ENCODE data around the gene TMEM273. TPM values are rescaled to one million over a fixed set of nuclear protein-coding genes. Genes with fewer than 3 reads are reported as not detected.

The TMEM273 gene
- polyA plus RNA-seq, 1 of the 3 experiments (the other 2 are of a cell fraction), result not detected

DNA sequence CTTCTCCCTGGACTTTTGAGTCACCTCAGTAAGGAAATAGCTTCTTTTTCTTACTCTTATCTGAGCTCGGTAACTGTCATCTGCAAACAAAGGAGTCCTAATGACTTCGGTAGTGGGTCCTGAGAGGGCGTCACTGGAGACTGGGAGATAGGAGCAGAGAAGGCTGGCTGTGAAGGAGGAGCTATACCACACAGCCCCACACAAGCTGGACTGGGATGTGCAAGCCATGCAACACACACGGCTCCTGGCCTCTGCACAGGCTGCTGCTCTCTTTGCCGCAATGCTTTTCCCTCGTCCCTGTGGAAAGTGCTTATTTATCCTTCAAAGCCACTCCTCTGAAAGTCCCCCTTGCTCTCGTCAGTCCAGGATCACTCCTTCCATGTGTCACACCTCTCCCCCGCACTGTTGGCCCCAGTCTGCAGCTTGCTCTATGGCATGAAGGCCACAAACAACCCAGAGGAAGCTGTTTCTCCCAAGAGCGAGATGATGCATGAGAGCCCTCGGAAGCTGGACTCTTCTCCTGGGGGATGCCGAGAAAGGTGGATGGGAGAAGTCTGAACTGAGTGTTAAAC lies 14.9 kb downstream of the TMEM273 start:
- Histone ChIP-seq H3K4me2 (no peak overlapping the region), H4K20me1 (ENCODE audit: insufficient read depth) (no peaks in the 10 kb centered on the region), H3K9ac (no peak overlapping the region), H3K27ac (ENCODE audit: low read depth in 2 of 2, low read length in 1 of 2) (no peak overlapping the region), H3F3A (replicated peaks; ENCODE audit: insufficient read depth) (no peaks in the 10 kb centered on the region), H3K27me3 (ENCODE audit: insufficient read depth) (no peaks in the 10 kb centered on the region), H3K79me2 (ENCODE audit: insufficient read depth) (no peaks in the 10 kb centered on the region), H2AFZ (ENCODE audit: low read depth) (no peak overlapping the region), H3K4me3 (ENCODE audit: low read depth in 2 of 2, low read length in 1 of 2) (no peak overlapping the region), H3K4me1 (ENCODE audit: control insufficient read depth in 1 of 2, insufficient read depth in 2 of 2, low read depth in 1 of 2, low read length in 1 of 2) (no peaks in the 10 kb centered on the region; a peak in 1 of 4 replicates), H3K9me3 (no peaks in the 10 kb centered on the region), H3K36me3 (replicated peaks in 1 of 2; ENCODE audit: control insufficient read depth in 1 of 2, insufficient read depth in 2 of 2, low read length in 1 of 2) (no peaks in the 10 kb centered on the region), H3K9me2 (no peaks in the 10 kb centered on the region)
- CTCF ChIA-PET, result interaction anchor here (0.6 to 3.1 kb wide), 3 partner anchors 109 to 517 kb away, joined by 3 to 9 read pairs (median 5); no protein-coding TSS in a partner anchor
- no peak for DNase-seq
- POLR2A ChIA-PET, result no interaction called here
- TF ChIP-seq JUND (IDR thresholded peaks at IDR 0.05) (no peak), MAX (IDR thresholded peaks at IDR 0.05; ENCODE audit: low read depth) (no peak), RCOR1 (IDR thresholded peaks at IDR 0.05; ENCODE audit: low read length) (no peak), YY1 (IDR thresholded peaks at IDR 0.05; ENCODE audit: low read depth) (no peak), EP300 (IDR thresholded peaks at IDR 0.05; ENCODE audit: borderline replicate concordance in 1 of 2, low read depth in 1 of 2, low read length in 1 of 2) (no peak), USF2 (IDR thresholded peaks at IDR 0.05; ENCODE audit: borderline replicate concordance, low read depth, low read length) (no peak), USF1 (IDR thresholded peaks at IDR 0.05; ENCODE audit: borderline replicate concordance, low read depth) (no peak), ELF1 (IDR thresholded peaks at IDR 0.05) (no peak), FOXM1 (IDR thresholded peaks at IDR 0.05; ENCODE audit: low read depth) (no peak), MEF2A (IDR thresholded peaks at IDR 0.05; ENCODE audit: borderline replicate concordance, low read depth) (no peak), FOXJ3 (CRISPR knock-in tag; IDR thresholded peaks at IDR 0.05) (no peak), GABPA (IDR thresholded peaks at IDR 0.05; ENCODE audit: low read depth) (no peak), RAD21 (IDR thresholded peaks at IDR 0.05; ENCODE audit: low read length) (no peak), GATA2 (CRISPR knock-in tag; IDR thresholded peaks at IDR 0.05) (no peak), EZH2phosphoT487 (IDR thresholded peaks at IDR 0.05; ENCODE audit: borderline replicate concordance, low read depth) (no peak), POLR2AphosphoS5 (IDR thresholded peaks at IDR 0.05; ENCODE audit: low read depth, low read length) (no peak), TCF12 (IDR thresholded peaks at IDR 0.05) (no peak), SMC3 (IDR thresholded peaks at IDR 0.05; ENCODE audit: low read depth, low read length) (no peak), SIN3A (IDR thresholded peaks at IDR 0.05; ENCODE audit: borderline replicate concordance, low read depth, low read length) (no peak)
- TF ChIP-seq, protein P1, sequence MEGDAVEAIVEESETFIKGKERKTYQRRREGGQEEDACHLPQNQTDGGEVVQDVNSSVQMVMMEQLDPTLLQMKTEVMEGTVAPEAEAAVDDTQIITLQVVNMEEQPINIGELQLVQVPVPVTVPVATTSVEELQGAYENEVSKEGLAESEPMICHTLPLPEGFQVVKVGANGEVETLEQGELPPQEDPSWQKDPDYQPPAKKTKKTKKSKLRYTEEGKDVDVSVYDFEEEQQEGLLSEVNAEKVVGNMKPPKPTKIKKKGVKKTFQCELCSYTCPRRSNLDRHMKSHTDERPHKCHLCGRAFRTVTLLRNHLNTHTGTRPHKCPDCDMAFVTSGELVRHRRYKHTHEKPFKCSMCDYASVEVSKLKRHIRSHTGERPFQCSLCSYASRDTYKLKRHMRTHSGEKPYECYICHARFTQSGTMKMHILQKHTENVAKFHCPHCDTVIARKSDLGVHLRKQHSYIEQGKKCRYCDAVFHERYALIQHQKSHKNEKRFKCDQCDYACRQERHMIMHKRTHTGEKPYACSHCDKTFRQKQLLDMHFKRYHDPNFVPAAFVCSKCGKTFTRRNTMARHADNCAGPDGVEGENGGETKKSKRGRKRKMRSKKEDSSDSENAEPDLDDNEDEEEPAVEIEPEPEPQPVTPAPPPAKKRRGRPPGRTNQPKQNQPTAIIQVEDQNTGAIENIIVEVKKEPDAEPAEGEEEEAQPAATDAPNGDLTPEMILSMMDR (IDR thresholded peaks at IDR 0.05), result no peak
- 65% methylated on average over 11 of the region's 11 CpGs for WGBS (ENCODE audit: low lambda C conversion rate)

Measured in SK-N-SH (cell line).